Trophoblast cell (in vitro differentiated cells and primary cell): ENCODE results near the gene AATK.

Experiments
- DNase-seq, 2 donors: peaks; one replicate each; pipeline ENCODE4 v3.0.0-alpha.2; 2016
- H2AFZ ChIP-seq: 2 replicates; pipeline ENCODE4 v1.6.1; 2013; ENCODE audit warnings: low read length, moderate library complexity, mild to moderate bottlenecking; ENCODE audit not compliant: insufficient read depth, poor library complexity
- H2AK5ac ChIP-seq: 2 replicates; pipeline ENCODE4 v1.6.1; 2013; ENCODE audit warnings: mild to moderate bottlenecking, low read length
- H2BK120ac ChIP-seq: 2 replicates; pipeline ENCODE4 v1.6.1; 2013; ENCODE audit warnings: low read length, mild to moderate bottlenecking, moderate library complexity; ENCODE audit not compliant: insufficient read depth, poor library complexity
- H2BK12ac ChIP-seq: 2 replicates; pipeline ENCODE4 v1.6.1; 2013; ENCODE audit warnings: mild to moderate bottlenecking, low read length, moderate library complexity
- H2BK5ac ChIP-seq: 2 replicates; pipeline ENCODE4 v1.6.1; 2013; ENCODE audit warnings: low read length, low read depth, moderate library complexity, mild to moderate bottlenecking; ENCODE audit not compliant: poor library complexity
- H3K14ac ChIP-seq: 2 replicates; pipeline ENCODE4 v1.6.1; 2013; ENCODE audit warnings: mild to moderate bottlenecking, low read length
- H3K18ac ChIP-seq: 2 replicates; pipeline ENCODE4 v1.6.1; 2013; ENCODE audit warnings: mild to moderate bottlenecking, low read length
- H3K23ac ChIP-seq: 2 replicates; pipeline ENCODE4 v1.6.1; 2013; ENCODE audit warnings: low read length
- H3K27ac ChIP-seq: 2 replicates; pipeline ENCODE4 v1.5.1; 2013; ENCODE audit warnings: low read depth, mild to moderate bottlenecking, inconsistent platforms, low read length, moderate library complexity
- H3K27me3 ChIP-seq: 2 replicates; pipeline ENCODE4 v1.6.1; 2013; ENCODE audit warnings: inconsistent platforms, mild to moderate bottlenecking, low read length, moderate library complexity; ENCODE audit not compliant: insufficient read depth
- H3K36me3 ChIP-seq, 2 experiments: 1 replicate in 1 of 2; 2 replicates in 1 of 2; pipeline ENCODE4 v1.6.1; 2013; ENCODE audit warnings: low read length in 2 of 2, mild to moderate bottlenecking in 2 of 2, moderate library complexity in 1 of 2; ENCODE audit not compliant: insufficient read depth in 2 of 2, control insufficient read depth in 1 of 2
- H3K4ac ChIP-seq: 2 replicates; pipeline ENCODE4 v1.6.1; 2013; ENCODE audit warnings: low read depth, mild to moderate bottlenecking, low read length, moderate library complexity
- H3K4me1 ChIP-seq, 2 experiments: 1 replicate in 1 of 2; 2 replicates in 1 of 2; pipeline ENCODE4 v1.6.1; 2013; ENCODE audit warnings: low read length in 2 of 2, mild to moderate bottlenecking in 2 of 2, moderate library complexity in 1 of 2; ENCODE audit not compliant: insufficient read depth in 2 of 2, control insufficient read depth in 1 of 2
- H3K4me2 ChIP-seq: 2 replicates; pipeline ENCODE4 v1.6.1; 2013; ENCODE audit warnings: inconsistent platforms, mild to moderate bottlenecking, low read length, moderate library complexity
- H3K4me3 ChIP-seq: 2 replicates; pipeline ENCODE4 v1.5.1; 2013; ENCODE audit warnings: mild to moderate bottlenecking, low read depth, low read length, inconsistent platforms
- H3K79me1 ChIP-seq: one replicate; pipeline ENCODE4 v1.6.1; 2013; ENCODE audit warnings: low read length
- H3K79me2 ChIP-seq: 2 replicates; pipeline ENCODE4 v1.6.1; 2013; ENCODE audit warnings: low read length, mild to moderate bottlenecking; ENCODE audit not compliant: control insufficient read depth, insufficient read depth, poor library complexity
- H3K9ac ChIP-seq: 2 replicates; pipeline ENCODE4 v1.6.1; 2013; ENCODE audit warnings: mild to moderate bottlenecking, low read length
- H3K9me3 ChIP-seq: 2 replicates; pipeline ENCODE4 v1.6.1; 2013; ENCODE audit warnings: low read depth, mild to moderate bottlenecking, control low read depth, inconsistent platforms, low read length; ENCODE audit not compliant: insufficient read depth
- H4K12ac ChIP-seq: 2 replicates; pipeline ENCODE4 v1.6.1; 2013; ENCODE audit warnings: low read depth, mild to moderate bottlenecking, low read length, moderate library complexity
- H4K8ac ChIP-seq: 2 replicates; pipeline ENCODE4 v1.6.1; 2013; ENCODE audit warnings: low read depth, mild to moderate bottlenecking, low read length, moderate library complexity
- H4K91ac ChIP-seq: one replicate; pipeline ENCODE4 v1.6.1; 2013; ENCODE audit warnings: low read depth, mild to moderate bottlenecking, low read length, moderate library complexity
- WGBS: extraction: QIAGEN DNeasy Blood & Tissue Kit; methylation state at CpG from one replicate; pipeline ENCODE4 v1.1.7; 2013; ENCODE audit warnings: missing lambda C conversion rate; ENCODE audit not compliant: insufficient read length, insufficient coverage; ENCODE audit errors: extremely low coverage; 5-methylcytosine and 5-hydroxymethylcytosine counted together

AATK gene

GRCh38 chr17:81143717-81144422 lies 22.2 kb downstream of the AATK start:
- Histone ChIP-seq H4K91ac (no peak overlapping the region), H2BK5ac (no peak overlapping the region), H4K12ac (no peak overlapping the region), H3K36me3 (no peaks in the 10 kb centered on the region), H4K8ac (no peak overlapping the region), H3K4me2 (no peak overlapping the region), H3K23ac (no peak overlapping the region), H3K27ac (no peak overlapping the region), H3K4me1 (no peaks in the 10 kb centered on the region), H3K18ac (no peak overlapping the region), H3K79me1 (no peaks in the 10 kb centered on the region), H3K4ac (no peak overlapping the region), H3K14ac (no peak overlapping the region), H3K27me3 (no peaks in the 10 kb centered on the region), H2AFZ (no peak overlapping the region), H3K4me3 (no peak overlapping the region), H3K9ac (no peak overlapping the region), H2BK12ac (no peak overlapping the region), H2BK120ac (no peak overlapping the region), H3K79me2 (no peaks in the 10 kb centered on the region), H2AK5ac (no peak overlapping the region), H3K9me3 (peaks cover 5% of the 10 kb centered on the region)
- no peak for DNase-seq
- no CpG with 5 or more reads among the region's 17 CpGs for WGBS

- Histone ChIP-seq H3K79me2 (no peaks in the 10 kb centered on the region), H3K14ac (no peak overlapping the region), H3K4ac (no peak overlapping the region), H3K23ac (no peak overlapping the region), H3K4me3 (no peak overlapping the region), H3K9ac (no peak overlapping the region), H3K18ac (no peak overlapping the region), H3K27ac (no peak overlapping the region), H4K12ac (no peak overlapping the region), H3K27me3 (no peaks in the 10 kb centered on the region), H3K36me3 (no peaks in the 10 kb centered on the region), H2AK5ac (no peak overlapping the region), H3K4me1 (no peaks in the 10 kb centered on the region), H2AFZ (no peak overlapping the region), H4K8ac (no peak overlapping the region), H2BK12ac (no peak overlapping the region), H3K79me1 (no peaks in the 10 kb centered on the region), H3K4me2 (no peak overlapping the region), H3K9me3 (peaks cover 12% of the 10 kb centered on the region), H2BK120ac (no peak overlapping the region), H4K91ac (no peak overlapping the region), H2BK5ac (no peak overlapping the region)
- no peak for DNase-seq
- WGBS, result no CpG with 5 or more reads among the region's 11 CpGs
Observed at GRCh38 chr17:81143200-81143527, 22.9 kb downstream of the AATK start.

GRCh38 chr17:81142301-81143199 lies 23.5 kb downstream of the AATK start:
- Histone ChIP-seq H4K8ac (no peak overlapping the region), H3K79me2 (no peaks in the 10 kb centered on the region), H3K9ac (no peak overlapping the region), H3K4me2 (no peak overlapping the region), H2AK5ac (no peak overlapping the region), H3K23ac (no peak overlapping the region), H3K27me3 (no peaks in the 10 kb centered on the region), H2BK120ac (no peak overlapping the region), H2AFZ (no peak overlapping the region), H3K4me1 (no peaks in the 10 kb centered on the region), H3K27ac (no peak overlapping the region), H4K91ac (no peak overlapping the region), H3K18ac (no peak overlapping the region), H3K9me3 (peaks cover 18% of the 10 kb centered on the region), H3K36me3 (no peaks in the 10 kb centered on the region), H3K79me1 (no peaks in the 10 kb centered on the region), H3K4me3 (no peak overlapping the region), H3K4ac (no peak overlapping the region), H4K12ac (no peak overlapping the region), H2BK5ac (no peak overlapping the region), H2BK12ac (no peak overlapping the region), H3K14ac (no peak overlapping the region)
- DNase-seq, result peak; percentile 75 to 90
- no CpG with 5 or more reads among the region's 25 CpGs for WGBS

GRCh38 chr17:81140695-81141094 lies 25.3 kb downstream of the AATK start:
- Histone ChIP-seq H3K9ac (no peak overlapping the region), H3K4ac (no peak overlapping the region), H2BK12ac (no peak overlapping the region), H3K18ac (no peak overlapping the region), H3K9me3 (peaks cover 19% of the 10 kb centered on the region), H3K27me3 (no peaks in the 10 kb centered on the region), H3K4me1 (no peaks in the 10 kb centered on the region), H4K8ac (no peak overlapping the region), H3K4me3 (no peak overlapping the region), H3K14ac (no peak overlapping the region), H2AK5ac (no peak overlapping the region), H3K79me2 (no peaks in the 10 kb centered on the region), H4K12ac (no peak overlapping the region), H2AFZ (no peak overlapping the region), H3K4me2 (no peak overlapping the region), H3K23ac (no peak overlapping the region), H4K91ac (no peak overlapping the region), H3K36me3 (no peaks in the 10 kb centered on the region), H3K27ac (no peak overlapping the region), H2BK5ac (no peak overlapping the region), H2BK120ac (no peak overlapping the region), H3K79me1 (no peaks in the 10 kb centered on the region)
- no CpG with 5 or more reads among the region's 37 CpGs for WGBS
- no peak for DNase-seq
